GM12878 (cell line): Measurements from ENCODE around the gene SPOP. TPM values are rescaled to one million over a fixed set of nuclear protein-coding genes. Genes with fewer than 3 reads are reported as not detected.

Experiments used
- ATAC-seq: fragments of 200-7000 bp; cut with Tn5 transposase; 3 replicates; pipeline ENCODE4 v1.9.1; 2020; ENCODE audit warnings: mild to moderate bottlenecking, moderate library complexity
- BruUV-seq: library from RNA; stranded (reverse); fragments of 400-500 nt; replicated peaks from 2 replicates; lab custom pipeline; 2021; lab: Mats Ljungman, UMichigan
- CTCF ChIA-PET: fragments of 300-600 bp; sonication (Branson Sonifier 250); formaldehyde crosslinking; extraction: SDS; loops from one replicate; lab custom pipeline; 2021; ENCODE audit warnings: inconsistent platforms; lab: Yijun Ruan, JAX
- POLR2A ChIA-PET: fragments of 350-600 bp; formaldehyde crosslinking; extraction: SDS; loops from one replicate; lab custom pipeline; 2021; ENCODE audit warnings: inconsistent platforms; lab: Charles Lee
- RAD21 ChIA-PET: fragments of 300-600 bp; sonication (Branson Sonifier 250); formaldehyde crosslinking; loops from one replicate; lab custom pipeline; 2023; ENCODE audit warnings: antibody characterized with exemption; ENCODE audit not compliant: unreplicated experiment; lab: Charles Lee
- SMC1A ChIA-PET: fragments of 300-600 bp; sonication (Branson Sonifier 250); formaldehyde crosslinking; loops from one replicate; lab custom pipeline; 2023; ENCODE audit not compliant: unreplicated experiment, uncharacterized antibody; lab: Charles Lee
- DNase-seq: peaks from one replicate; pipeline ENCODE4 v3.0.0-alpha.2; 2011; ENCODE audit warnings: low read depth, low spot score
- FAIRE-seq: peaks from 3 replicates; lab custom pipeline; 2011; peaks lifted over from hg19 to GRCh38; lab: Jason Lieb, UNC
- H2AFZ ChIP-seq: 2 replicates; pipeline ENCODE4 v1.6.0; 2011; ENCODE audit warnings: low read depth, low read length, control low read depth; ENCODE audit not compliant: control insufficient read depth
- H3K27ac ChIP-seq: 2 replicates; pipeline ENCODE4 v1.5.1; 2011; ENCODE audit warnings: control low read depth; ENCODE audit not compliant: control insufficient read depth, insufficient read depth
- H3K27me3 ChIP-seq, 2 experiments: replicated peaks in 1 of 2; 2 replicates each; pipeline versions ENCODE4 v1.6.0 to v1.6.1; 2011; ENCODE audit warnings: low read length in 1 of 2; ENCODE audit not compliant: control insufficient read depth in 2 of 2, insufficient read depth in 2 of 2
- H3K36me3 ChIP-seq, 2 experiments: 2 replicates each; pipeline ENCODE4 v1.5.1; 2011; ENCODE audit warnings: low read length in 1 of 2; ENCODE audit not compliant: control insufficient read depth in 2 of 2, insufficient read depth in 2 of 2
- H3K4me1 ChIP-seq: 2 replicates; pipeline ENCODE4 v1.6.1; 2011; ENCODE audit warnings: mild to moderate bottlenecking, low read length, moderate library complexity, mixed read lengths; ENCODE audit not compliant: control insufficient read depth, insufficient read depth
- H3K4me2 ChIP-seq: 2 replicates; pipeline ENCODE4 v1.6.0; 2011; ENCODE audit warnings: control low read depth; ENCODE audit not compliant: control insufficient read depth, insufficient read depth
- H3K4me3 ChIP-seq: fragments of 200-600 bp; sonication (generic); 2 replicates; pipeline ENCODE4 v1.5.1; 2016
- H3K79me2 ChIP-seq: 2 replicates; pipeline ENCODE4 v1.6.0; 2011; ENCODE audit warnings: low read length; ENCODE audit not compliant: control insufficient read depth, insufficient read depth
- H3K9ac ChIP-seq: 2 replicates; pipeline ENCODE4 v1.8.0; 2011; ENCODE audit warnings: low read length, control low read depth, mixed read lengths; ENCODE audit not compliant: control insufficient read depth, insufficient read depth
- H3K9me3 ChIP-seq: replicated peaks from 3 replicates; pipeline ENCODE4 v1.5.1; 2011; ENCODE audit warnings: mild to moderate bottlenecking, low read length; ENCODE audit not compliant: control insufficient read depth, insufficient read depth
- H4K20me1 ChIP-seq: 2 replicates; pipeline ENCODE4 v1.6.0; 2011; ENCODE audit not compliant: control insufficient read depth, insufficient read depth
- BCL3 ChIP-seq: IDR thresholded peaks from 2 replicates; pipeline ENCODE4 v1.6.1; 2011; ENCODE audit warnings: borderline replicate concordance, low read depth, mild to moderate bottlenecking, moderate library complexity, low read length; ENCODE audit not compliant: insufficient read depth, poor library complexity, severe bottlenecking
- CHD4 ChIP-seq: fragments of 200-600 bp; sonication (generic); IDR thresholded peaks from 2 replicates; pipeline ENCODE4 v1.6.1; 2016; ENCODE audit warnings: mild to moderate bottlenecking
- MXI1 ChIP-seq: fragments of 150-350 bp; IDR thresholded peaks from 2 replicates; pipeline ENCODE4 v1.6.1; 2011; ENCODE audit warnings: low read depth, mild to moderate bottlenecking, inconsistent platforms, low read length, improper control_type of control experiment
- MYB ChIP-seq: fragments of 150-350 bp; IDR thresholded peaks from 2 replicates; pipeline ENCODE4 v1.6.1; 2014; ENCODE audit warnings: mild to moderate bottlenecking, low read depth, low read length, borderline replicate concordance
- NFYA ChIP-seq: IDR thresholded peaks from 2 replicates; pipeline ENCODE4 v1.6.1; 2011; ENCODE audit warnings: low read depth, mild to moderate bottlenecking, low read length, improper control_type of control experiment, borderline replicate concordance
- RELA ChIP-seq: fragments of 450-650 bp; IDR thresholded peaks from 2 replicates; pipeline ENCODE4 v1.8.0; 2014; ENCODE audit warnings: borderline replicate concordance; ENCODE audit not compliant: partially characterized antibody
- SMAD1 ChIP-seq: fragments of 450-650 bp; IDR thresholded peaks from 2 replicates; pipeline ENCODE4 v1.6.1; 2018; ENCODE audit warnings: mild to moderate bottlenecking, low read depth; ENCODE audit not compliant: partially characterized antibody
- SPI1 ChIP-seq: IDR thresholded peaks from 2 replicates; pipeline ENCODE4 v1.6.1; 2011; ENCODE audit warnings: low read depth, mild to moderate bottlenecking, low read length, moderate library complexity, borderline replicate concordance; ENCODE audit not compliant: insufficient read depth
- ZNF592 ChIP-seq: fragments of 450-650 bp; IDR thresholded peaks from 2 replicates; pipeline ENCODE4 v1.6.1; 2017; ENCODE audit warnings: mild to moderate bottlenecking, moderate library complexity
- WGBS: methylation state at CpG from one replicate; pipeline ENCODE4 v1.1.6; 2016; ENCODE audit warnings: low lambda C conversion rate; ENCODE audit not compliant: insufficient replicate concordance, insufficient coverage; ENCODE audit errors: missing lambda C conversion rate; 5-methylcytosine and 5-hydroxymethylcytosine counted together
- in situ Hi-C: fragments of 300-500 bp; cut with MboI; formaldehyde crosslinking; loops from 9 replicates; pipeline ENCODE4 v1.14.3; 2018; ENCODE audit warnings: mixed read lengths
- intact Hi-C: fragments of 100-400 bp; cut with micrococcal nuclease; formaldehyde crosslinking; loops from one replicate; pipeline ENCODE4 v1.14.2; 2022; ENCODE audit not compliant: unreplicated experiment
- polyA plus RNA-seq, 11 experiments: library from polyadenylated mRNA; depleted of rRNA in 4 of 11; unstranded in 6 of 11; stranded (reverse) in 5 of 11; fragments of >200 nt; fragmentation: Nextera tagmentation in 4 of 11; fragmentation: Illumina TruSeq in 1 of 11; extraction: Ambion mirVana in 4 of 11; extraction: Trizol in 1 of 11; gene quantifications; 1 replicate in 1 of 11; 2 replicates in 10 of 11; pipeline versions ENCODE4 v1.2.1 to v1.2.3, GENCODE V29; 2011 to 2016; ENCODE audit warnings: inconsistent platforms in 2 of 11, missing spikeins in 2 of 11, low read depth in 1 of 11
- total RNA-seq, 4 experiments: library from RNA; depleted of rRNA in 3 of 4; stranded (reverse); fragments of >200 nt in 3 of 4; fragmentation: Illumina TruSeq in 1 of 4; extraction: Trizol in 1 of 4; gene quantifications; 2 replicates each; pipeline versions ENCODE4 v1.2.1 to v1.2.3, GENCODE V29; 2013 to 2021

The SPOP gene
- total and polyA plus RNA-seq, 10 of the 15 experiments (the other 5 are each of a cell fraction or from before 2014, with no cell fraction given) = 35.1 to 80.4 (median 44.7) TPM

- no peak overlapping the region for H3K4me2 ChIP-seq
- H3K9ac ChIP-seq = no peak overlapping the region
- no TSS peak for BruUV-seq
- no peak overlapping the region for H3K27ac ChIP-seq
- H2AFZ ChIP-seq = no peak overlapping the region
- no peaks in the 10 kb centered on the region for H3K79me2 ChIP-seq
- no peak overlapping the region for H3K4me3 ChIP-seq
- in situ Hi-C loops = no loop called here
- no peaks in the 10 kb centered on the region for H3K36me3 ChIP-seq
- 66% methylated on average over 5 of the region's 5 CpGs for WGBS
- ChIA-PET SMC1A (interaction anchor here (2.6 kb wide), 1 partner anchor 113 kb away, joined by 11 read pairs; no protein-coding TSS in a partner anchor), CTCF (no interaction called here), RAD21 (no interaction called here), POLR2A (no interaction called here)
- H3K27me3 ChIP-seq = no peaks in the 10 kb centered on the region
- no peaks in the 10 kb centered on the region for H3K9me3 ChIP-seq
- no peak for FAIRE-seq
- ATAC-seq = no peak
- DNase-seq = no peak
- no peaks in the 10 kb centered on the region for H4K20me1 ChIP-seq
- TF ChIP-seq NFYA (no peak), CHD4 (no peak), RELA (no peak), BCL3 (no peak), SMAD1 (no peak), SPI1 (no peak), MXI1 (no peak), ZNF592 (no peak), MYB (no peak)
- intact Hi-C loops = no loop called here
- H3K4me1 ChIP-seq = no peaks in the 10 kb centered on the region
Measured at GRCh38 chr17:49583226-49583625, 94.7 kb downstream of the SPOP start.
